Upper lobe of left lung (tissue), 4 donors: Measurements from ENCODE around the gene CBL.

Experiments used
- POLR2A ChIP-seq, 4 donors: fragments of 450-650 bp; IDR thresholded peaks; one replicate each; pipeline ENCODE4 v1.5.1; 2016 to 2017; ENCODE audit warnings: antibody characterized with exemption in 4 of 4, mild to moderate bottlenecking in 2 of 4
- TF ChIP-seq, protein P1 (sequence below), 6 experiments: fragments of 450-650 bp in 4 of 6; fragments of 200-600 bp in 2 of 6; sonication (generic) in 2 of 6; IDR thresholded peaks; one replicate each; pipeline ENCODE4 v1.5.1; 2016 to 2019; ENCODE audit warnings: antibody characterized with exemption in 6 of 6

- TF ChIP-seq, protein P1, sequence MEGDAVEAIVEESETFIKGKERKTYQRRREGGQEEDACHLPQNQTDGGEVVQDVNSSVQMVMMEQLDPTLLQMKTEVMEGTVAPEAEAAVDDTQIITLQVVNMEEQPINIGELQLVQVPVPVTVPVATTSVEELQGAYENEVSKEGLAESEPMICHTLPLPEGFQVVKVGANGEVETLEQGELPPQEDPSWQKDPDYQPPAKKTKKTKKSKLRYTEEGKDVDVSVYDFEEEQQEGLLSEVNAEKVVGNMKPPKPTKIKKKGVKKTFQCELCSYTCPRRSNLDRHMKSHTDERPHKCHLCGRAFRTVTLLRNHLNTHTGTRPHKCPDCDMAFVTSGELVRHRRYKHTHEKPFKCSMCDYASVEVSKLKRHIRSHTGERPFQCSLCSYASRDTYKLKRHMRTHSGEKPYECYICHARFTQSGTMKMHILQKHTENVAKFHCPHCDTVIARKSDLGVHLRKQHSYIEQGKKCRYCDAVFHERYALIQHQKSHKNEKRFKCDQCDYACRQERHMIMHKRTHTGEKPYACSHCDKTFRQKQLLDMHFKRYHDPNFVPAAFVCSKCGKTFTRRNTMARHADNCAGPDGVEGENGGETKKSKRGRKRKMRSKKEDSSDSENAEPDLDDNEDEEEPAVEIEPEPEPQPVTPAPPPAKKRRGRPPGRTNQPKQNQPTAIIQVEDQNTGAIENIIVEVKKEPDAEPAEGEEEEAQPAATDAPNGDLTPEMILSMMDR (IDR thresholded peaks at IDR 0.05), result no peak
- no peak for TF ChIP-seq POLR2A (IDR thresholded peaks at IDR 0.05)
Measured at GRCh38 chr11:119350302-119350701, 144.2 kb downstream of the CBL start.
